CD4-positive, alpha-beta T cell treated with Interleukin-6 at 100 ng/mL for 8 hours (primary cell): ENCODE measurements around the gene TRIB2.

Experiments used
- DNase-seq: peaks from one replicate; pipeline ENCODE4 v3.0.0-alpha.2; 2020; ENCODE audit warnings: mixed read lengths, low spot score

Gene TRIB2

GRCh38 chr2:12778811-12779579 lies 62.3 kb downstream of the TRIB2 start:
- no peak for DNase-seq

GRCh38 chr2:12781329-12781728 lies 64.6 kb downstream of the TRIB2 start:
- no peak for DNase-seq

GRCh38 chr2:12787891-12788801 lies 71.4 kb downstream of the TRIB2 start:
- DNase-seq, result no peak

GRCh38 chr2:12791906-12792305 lies 75.2 kb downstream of the TRIB2 start:
- DNase-seq, result no peak
